SK-N-SH (cell line): ENCODE measurements around the gene APLN. TPM values are rescaled to one million over a fixed set of nuclear protein-coding genes. Genes with fewer than 3 reads are reported as not detected.

Experiments
- CTCF ChIA-PET: fragments of 300-600, 350-600 bp; formaldehyde crosslinking; extraction: SDS; loops from one replicate; lab custom pipeline; 2021; lab: Yijun Ruan, JAX
- POLR2A ChIA-PET: fragments of 350-600 bp; sonication (Branson Sonifier 250); formaldehyde crosslinking; extraction: SDS; loops from one replicate; lab custom pipeline; 2020; ENCODE audit warnings: antibody characterized with exemption, inconsistent platforms; lab: Yijun Ruan, JAX
- DNase-seq: peaks from one replicate; pipeline ENCODE4 v3.0.0; 2012
- H2AFZ ChIP-seq: fragments of 200-600 bp; sonication (generic); 2 replicates; pipeline ENCODE4 v1.8.1; 2016; ENCODE audit warnings: antibody characterized with exemption, mild to moderate bottlenecking, low read depth
- H3F3A ChIP-seq: fragments of 200-600 bp; sonication (generic); replicated peaks from 2 replicates; pipeline ENCODE3; 2016; ENCODE audit warnings: antibody characterized with exemption, mild to moderate bottlenecking; ENCODE audit not compliant: insufficient read depth
- H3K27ac ChIP-seq, 2 experiments: fragments of 200-500 bp in 1 of 2; fragments of 200-600 bp in 1 of 2; sonication (Bioruptor generic) in 1 of 2; sonication (generic), shearing (Covaris generic) in 1 of 2; 2 replicates each; pipeline versions ENCODE4 v1.5.1 to v1.6.1; 2014 to 2016; ENCODE audit warnings: low read depth in 2 of 2, inconsistent platforms in 1 of 2, low read length in 1 of 2, mild to moderate bottlenecking in 1 of 2, mixed read lengths in 1 of 2
- H3K27me3 ChIP-seq: fragments of 200-600 bp; sonication (generic), shearing (Covaris generic); 2 replicates; pipeline ENCODE4 v1.6.1; 2016; ENCODE audit warnings: mixed run types; ENCODE audit not compliant: insufficient read depth
- H3K36me3 ChIP-seq, 2 experiments: fragments of 200-500 bp in 1 of 2; fragments of 200-600 bp in 1 of 2; sonication (Bioruptor generic) in 1 of 2; sonication (generic) in 1 of 2; replicated peaks in 1 of 2; 2 replicates each; pipeline versions ENCODE3 to v1.5.1; 2014 to 2016; ENCODE audit warnings: low read length in 1 of 2, mild to moderate bottlenecking in 1 of 2; ENCODE audit not compliant: insufficient read depth in 2 of 2, control insufficient read depth in 1 of 2
- H3K4me1 ChIP-seq, 2 experiments: fragments of 200-500 bp in 1 of 2; fragments of 200-600 bp in 1 of 2; sonication (Bioruptor generic) in 1 of 2; sonication (generic), shearing (Covaris generic) in 1 of 2; 2 replicates each; pipeline versions ENCODE4 v1.5.1 to v1.6.1; 2014 to 2016; ENCODE audit warnings: low read depth in 1 of 2, low read length in 1 of 2, mixed run types in 1 of 2; ENCODE audit not compliant: insufficient read depth in 2 of 2, control insufficient read depth in 1 of 2
- H3K4me2 ChIP-seq: fragments of 200-600 bp; sonication (generic), shearing (Covaris generic); 2 replicates; pipeline ENCODE4 v1.6.1; 2017; ENCODE audit warnings: mixed run types
- H3K4me3 ChIP-seq, 2 experiments: fragments of 200-500 bp in 1 of 2; fragments of 200-600 bp in 1 of 2; sonication (Bioruptor generic) in 1 of 2; sonication (generic), shearing (Covaris generic) in 1 of 2; 2 replicates each; pipeline versions ENCODE4 v1.5.1 to v1.8.1; 2014 to 2016; ENCODE audit warnings: low read depth in 2 of 2, inconsistent platforms in 1 of 2, low read length in 1 of 2, mild to moderate bottlenecking in 1 of 2, mixed read lengths in 1 of 2, moderate library complexity in 1 of 2
- H3K79me2 ChIP-seq: fragments of 200-600 bp; sonication (generic); 2 replicates; pipeline ENCODE4 v1.8.1; 2017; ENCODE audit warnings: mild to moderate bottlenecking; ENCODE audit not compliant: insufficient read depth
- H3K9ac ChIP-seq: fragments of 200-600 bp; sonication (generic); 2 replicates; pipeline ENCODE4 v1.6.1; 2017; ENCODE audit warnings: mixed run types
- H3K9me2 ChIP-seq: fragments of 200-600 bp; sonication (generic); 2 replicates; pipeline ENCODE4 v1.6.1; 2017; ENCODE audit warnings: mixed run types
- H3K9me3 ChIP-seq: fragments of 200-600 bp; sonication (generic); 2 replicates; pipeline ENCODE4 v1.6.1; 2017; ENCODE audit warnings: mixed run types, mild to moderate bottlenecking, moderate library complexity
- H4K20me1 ChIP-seq: fragments of 200-600 bp; sonication (generic); 2 replicates; pipeline ENCODE4 v1.6.1; 2017; ENCODE audit warnings: mild to moderate bottlenecking, mixed run types; ENCODE audit not compliant: insufficient read depth
- CHD2 ChIP-seq: fragments of 150-350 bp; IDR thresholded peaks from 2 replicates; pipeline ENCODE4 v1.6.1; 2018; ENCODE audit warnings: low read length; ENCODE audit not compliant: partially characterized antibody
- ELF1 ChIP-seq: IDR thresholded peaks from 2 replicates; pipeline ENCODE4 v1.4.0; 2012
- EP300 ChIP-seq, 2 experiments: IDR thresholded peaks; 2 replicates each; pipeline versions ENCODE4 v1.4.0 to v1.6.1; 2012; ENCODE audit warnings: borderline replicate concordance in 1 of 2, low read depth in 1 of 2, low read length in 1 of 2
- EZH2phosphoT487 ChIP-seq: fragments of 200-600 bp; sonication (generic); IDR thresholded peaks from 2 replicates; pipeline ENCODE4 v1.6.1; 2017; ENCODE audit warnings: low read depth, mixed run types, mild to moderate bottlenecking, antibody characterized with exemption, moderate library complexity, borderline replicate concordance
- FOSL2 ChIP-seq: IDR thresholded peaks from 2 replicates; pipeline ENCODE4 v1.4.0; 2012; ENCODE audit warnings: low read depth, mild to moderate bottlenecking, moderate library complexity, borderline replicate concordance
- FOXM1 ChIP-seq: IDR thresholded peaks from 2 replicates; pipeline ENCODE4 v1.4.0; 2012; ENCODE audit warnings: low read depth, mild to moderate bottlenecking
- GABPA ChIP-seq: IDR thresholded peaks from 2 replicates; pipeline ENCODE4 v1.4.0; 2012; ENCODE audit warnings: low read depth, mild to moderate bottlenecking
- GATA2 ChIP-seq: sonication (generic); formaldehyde crosslinking; IDR thresholded peaks from 2 replicates; pipeline ENCODE4 v1.5.0; 2020; ENCODE audit warnings: mild to moderate bottlenecking, missing genetic modification reagents
- IRF3 ChIP-seq: fragments of 150-350 bp; IDR thresholded peaks from 2 replicates; pipeline ENCODE4 v1.6.1; 2016; ENCODE audit warnings: mild to moderate bottlenecking, low read depth, low read length
- JUND ChIP-seq: IDR thresholded peaks from 2 replicates; pipeline ENCODE4 v1.4.0; 2012
- MXI1 ChIP-seq: IDR thresholded peaks from 2 replicates; pipeline ENCODE4 v1.6.1; 2012; ENCODE audit warnings: mild to moderate bottlenecking, low read depth, low read length, improper control_type of control experiment
- POLR2AphosphoS5 ChIP-seq: IDR thresholded peaks from 2 replicates; pipeline ENCODE4 v1.6.1; 2012; ENCODE audit warnings: low read depth, low read length
- RAD21 ChIP-seq: IDR thresholded peaks from 2 replicates; pipeline ENCODE4 v1.6.1; 2012; ENCODE audit warnings: mild to moderate bottlenecking, low read length
- RCOR1 ChIP-seq: fragments of 150-350 bp; IDR thresholded peaks from 2 replicates; pipeline ENCODE4 v1.6.1; 2017; ENCODE audit warnings: antibody characterized with exemption, low read length
- RFX5 ChIP-seq: IDR thresholded peaks from 2 replicates; pipeline ENCODE4 v1.6.1; 2012; ENCODE audit warnings: mild to moderate bottlenecking, improper control_type of control experiment, low read length
- SMC3 ChIP-seq: IDR thresholded peaks from 2 replicates; pipeline ENCODE4 v1.6.1; 2012; ENCODE audit warnings: low read depth, low read length, improper control_type of control experiment
- TAF1 ChIP-seq: IDR thresholded peaks from 2 replicates; pipeline ENCODE4 v1.6.1; 2012; ENCODE audit warnings: low read depth, mild to moderate bottlenecking, low read length, moderate library complexity, borderline replicate concordance
- TCF12 ChIP-seq: IDR thresholded peaks from 2 replicates; pipeline ENCODE4 v1.4.0; 2012
- TEAD4 ChIP-seq: IDR thresholded peaks from 2 replicates; pipeline ENCODE4 v1.4.0; 2012; ENCODE audit warnings: mild to moderate bottlenecking, borderline replicate concordance; ENCODE audit not compliant: insufficient read depth
- USF2 ChIP-seq: fragments of 150-350 bp; IDR thresholded peaks from 2 replicates; pipeline ENCODE4 v1.6.1; 2017; ENCODE audit warnings: antibody characterized with exemption, low read length, low read depth, borderline replicate concordance
- YY1 ChIP-seq: IDR thresholded peaks from 2 replicates; pipeline ENCODE4 v1.4.0; 2012; ENCODE audit warnings: low read depth, mild to moderate bottlenecking
- WGBS: methylation state at CpG from one replicate; pipeline ENCODE4 v1.1.6; 2017; ENCODE audit warnings: low lambda C conversion rate; 5-methylcytosine and 5-hydroxymethylcytosine counted together
- polyA plus RNA-seq, 3 experiments: library from polyadenylated mRNA; depleted of rRNA; stranded (reverse); fragments of >200 nt; gene quantifications; 2 replicates each; pipeline ENCODE4 v1.2.3, GENCODE V29; 2012

The APLN gene
- polyA plus RNA-seq, 1 of the 3 experiments (the other 2 are of a cell fraction), result 0.82 TPM

DNA sequence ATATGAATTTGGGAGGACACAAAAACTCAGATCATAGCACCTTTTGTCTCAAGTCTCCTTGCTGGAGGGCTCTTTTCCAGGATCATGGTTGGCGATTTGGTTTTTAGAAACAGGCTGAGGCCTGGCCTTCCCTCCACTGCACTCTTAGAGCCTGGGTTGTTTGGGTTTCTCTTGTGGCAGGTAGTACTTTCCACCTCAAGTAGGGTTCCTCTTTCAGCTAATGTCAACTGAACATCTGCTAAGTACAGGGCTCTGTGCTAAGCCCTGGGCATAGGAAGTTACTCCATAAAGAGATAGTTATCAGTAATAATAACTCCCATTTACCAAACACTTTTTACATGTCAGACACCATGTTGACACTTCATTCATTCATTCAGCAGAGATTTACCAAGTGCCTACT lies 28.2 kb upstream of the APLN start:
- POLR2A ChIA-PET, result no interaction called here
- Histone ChIP-seq H3K27ac (no peak overlapping the region), H3K9ac (no peak overlapping the region), H3K4me2 (no peak overlapping the region), H3K4me1 (peaks cover 0 to 3% of the 10 kb centered on the region in 2 experiments; a peak in 1 of 4 replicates), H2AFZ (no peak overlapping the region), H3K4me3 (no peak overlapping the region), H3K9me2 (no peaks in the 10 kb centered on the region), H3F3A (no peaks in the 10 kb centered on the region), H3K36me3 (no peaks in the 10 kb centered on the region), H3K79me2 (no peaks in the 10 kb centered on the region), H3K27me3 (peaks cover 6% of the 10 kb centered on the region; the same call in 1 of the 2 replicates), H3K9me3 (no peaks in the 10 kb centered on the region)
- 44% methylated on average over 1 of the region's 1 CpG for WGBS
- no peak for DNase-seq
- CTCF ChIA-PET, result interaction anchor here (1.0 kb wide), 1 partner anchor 43 kb away, joined by 4 read pairs; no protein-coding TSS in a partner anchor
- TF ChIP-seq EP300 (IDR thresholded peaks at IDR 0.05; ENCODE audit: borderline replicate concordance in 1 of 2, low read depth in 1 of 2, low read length in 1 of 2) (no peak), TCF12 (no peak), RCOR1 (no peak), TEAD4 (no peak), ELF1 (no peak), RAD21 (no peak), FOSL2 (no peak), RFX5 (no peak), EZH2phosphoT487 (no peak), USF2 (no peak), SMC3 (no peak), MXI1 (no peak), POLR2AphosphoS5 (no peak), JUND (no peak)
- TF ChIP-seq, all 33 proteins: peak for 0
- no peaks in the 10 kb centered on the region for H4K20me1 ChIP-seq

DNA sequence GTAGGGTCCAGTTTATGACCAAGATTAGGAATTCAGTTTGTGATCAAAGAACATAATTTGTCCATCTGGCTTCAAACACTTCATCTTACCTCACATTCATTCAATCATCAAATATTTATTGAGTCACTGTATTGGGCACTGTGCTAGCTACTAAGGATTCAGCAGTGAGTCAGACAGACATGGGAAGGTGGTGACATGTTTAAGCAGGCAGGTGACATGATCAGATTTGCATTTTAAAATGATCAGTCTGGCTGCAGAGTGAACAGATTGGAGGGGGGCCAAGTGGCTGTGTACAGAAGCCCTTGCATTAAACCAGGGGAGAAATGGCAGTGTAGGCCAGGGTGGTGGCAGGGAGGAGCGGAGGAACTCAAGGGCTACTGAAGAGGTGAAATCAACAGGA lies 25.1 kb upstream of the APLN start:
- Histone ChIP-seq H3K4me2 (no peak overlapping the region), H3K4me3 (no peak overlapping the region), H3K9me2 (no peaks in the 10 kb centered on the region), H3F3A (no peaks in the 10 kb centered on the region), H3K9me3 (no peaks in the 10 kb centered on the region), H3K4me1 (no peaks in the 10 kb centered on the region), H3K36me3 (no peaks in the 10 kb centered on the region), H3K9ac (no peak overlapping the region), H2AFZ (no peak overlapping the region), H3K27me3 (peaks cover 4% of the 10 kb centered on the region; the same call in 1 of the 2 replicates), H3K27ac (no peak overlapping the region), H4K20me1 (no peaks in the 10 kb centered on the region), H3K79me2 (no peaks in the 10 kb centered on the region)
- POLR2A ChIA-PET, result no interaction called here
- WGBS, result 87% methylated on average over 1 of the region's 1 CpG
- TF ChIP-seq RCOR1 (no peak), USF2 (no peak), TEAD4 (no peak), GABPA (no peak), FOXM1 (no peak), TAF1 (no peak), CHD2 (no peak), YY1 (no peak), EZH2phosphoT487 (no peak), IRF3 (no peak), GATA2 (CRISPR knock-in tag) (no peak)
- CTCF ChIA-PET, result interaction anchor here (0.7 to 1.2 kb wide), 3 partner anchors 24 to 46 kb away, joined by 3 to 4 read pairs (median 4); no protein-coding TSS in a partner anchor
- DNase-seq, result no peak
